Dendritic cell treated with granulocyte-macrophage colony-stimulating factor and Interleukin-4, amounts not matched to agents 40 ng/mL and 50 ng/mL, for 4 days (primary cell): ENCODE measurements around the gene ANKRD18B.
"Not testable (repeated sequence)": the region's sequence is repeated elsewhere in the genome, so short reads cannot be mapped to it uniquely, and the experiment has no call there.

Source experiments
- H3K27ac Mint-ChIP-seq: one replicate; pipeline ENCODE4 v1.8.0; 2022; ENCODE audit warnings: mild to moderate bottlenecking, mixed read lengths
- H3K27me3 Mint-ChIP-seq: one replicate; pipeline ENCODE4 v1.8.0; 2022; ENCODE audit warnings: mild to moderate bottlenecking, mixed read lengths
- H3K36me3 Mint-ChIP-seq: one replicate; pipeline ENCODE4 v1.8.0; 2022; ENCODE audit warnings: low read depth, mixed read lengths
- H3K4me1 Mint-ChIP-seq: one replicate; pipeline ENCODE4 v1.8.0; 2022; ENCODE audit warnings: low read depth, mixed read lengths
- H3K4me3 Mint-ChIP-seq: one replicate; pipeline ENCODE4 v1.8.0; 2022; ENCODE audit warnings: mild to moderate bottlenecking, moderate library complexity, mixed read lengths
- H3K9me3 Mint-ChIP-seq: one replicate; pipeline ENCODE4 v1.8.0; 2022; ENCODE audit warnings: mixed read lengths
- intact Hi-C: fragments of 100-400 bp; cut with micrococcal nuclease; formaldehyde crosslinking; loops from one replicate; pipeline ENCODE4 v1.15.0; 2022

The ANKRD18B gene

DNA sequence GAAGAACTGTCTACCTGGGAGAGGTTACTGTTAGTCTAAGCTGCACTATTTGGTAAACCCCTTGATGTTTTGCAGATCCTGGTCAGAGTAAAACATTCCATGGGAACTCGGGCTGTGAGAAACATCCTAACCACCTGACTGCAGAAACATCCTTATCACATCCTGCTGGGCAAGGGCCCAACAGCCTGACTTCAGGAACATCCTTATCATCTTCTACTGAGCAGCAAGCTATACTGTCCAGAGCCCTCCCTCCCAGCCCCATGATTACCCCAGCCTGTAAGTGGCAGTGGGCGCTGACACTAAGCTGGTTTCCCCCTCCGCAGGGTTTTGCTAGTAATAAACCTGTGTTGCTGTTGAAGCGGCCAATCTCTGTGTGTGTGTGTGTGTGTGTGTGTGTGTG is 80.9 kb downstream of the ANKRD18B start:
- H3K9me3 Mint-ChIP-seq, H3K27ac Mint-ChIP-seq, H3K36me3 Mint-ChIP-seq, H3K27me3 Mint-ChIP-seq, H3K4me3 Mint-ChIP-seq, H3K4me1 Mint-ChIP-seq, intact Hi-C loops: not testable (repeated sequence)

GRCh38 chr9:33611358-33611757 is 87.3 kb downstream of the ANKRD18B start:
- H3K4me3 Mint-ChIP-seq, result no peak overlapping the region
- H3K9me3 Mint-ChIP-seq, result peaks cover 17% of the 10 kb centered on the region
- H3K36me3 Mint-ChIP-seq, result no peaks in the 10 kb centered on the region
- H3K27me3 Mint-ChIP-seq, result peaks cover 11% of the 10 kb centered on the region
- intact Hi-C loops, result no loop called here
- H3K4me1 Mint-ChIP-seq, result no peaks in the 10 kb centered on the region
- H3K27ac Mint-ChIP-seq, result no peak overlapping the region

DNA sequence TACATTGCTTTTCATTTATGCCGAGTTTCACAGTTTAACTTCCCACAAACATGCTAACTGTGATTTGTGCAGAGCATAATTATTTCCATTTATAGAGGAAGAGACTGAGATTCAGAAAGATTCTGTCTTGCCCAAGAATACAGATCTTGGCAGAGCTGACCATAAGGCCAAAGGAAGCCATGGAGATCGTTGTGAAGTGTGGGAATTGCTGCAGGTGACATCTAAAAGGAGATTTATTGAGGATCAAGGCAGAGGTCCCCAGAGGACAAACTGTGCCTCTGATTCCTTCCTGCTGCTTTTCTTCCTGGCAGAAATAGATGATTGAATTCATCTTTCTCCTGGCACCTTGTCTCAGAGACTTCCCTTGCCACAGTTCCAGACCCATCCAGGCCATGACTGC is 88.4 kb downstream of the ANKRD18B start:
- H3K4me3 Mint-ChIP-seq, H3K4me1 Mint-ChIP-seq, H3K27ac Mint-ChIP-seq, H3K36me3 Mint-ChIP-seq, intact Hi-C loops: not testable (repeated sequence)
- H3K9me3 Mint-ChIP-seq, result peaks cover 17% of the 10 kb centered on the region
- peaks cover 11% of the 10 kb centered on the region for H3K27me3 Mint-ChIP-seq

DNA sequence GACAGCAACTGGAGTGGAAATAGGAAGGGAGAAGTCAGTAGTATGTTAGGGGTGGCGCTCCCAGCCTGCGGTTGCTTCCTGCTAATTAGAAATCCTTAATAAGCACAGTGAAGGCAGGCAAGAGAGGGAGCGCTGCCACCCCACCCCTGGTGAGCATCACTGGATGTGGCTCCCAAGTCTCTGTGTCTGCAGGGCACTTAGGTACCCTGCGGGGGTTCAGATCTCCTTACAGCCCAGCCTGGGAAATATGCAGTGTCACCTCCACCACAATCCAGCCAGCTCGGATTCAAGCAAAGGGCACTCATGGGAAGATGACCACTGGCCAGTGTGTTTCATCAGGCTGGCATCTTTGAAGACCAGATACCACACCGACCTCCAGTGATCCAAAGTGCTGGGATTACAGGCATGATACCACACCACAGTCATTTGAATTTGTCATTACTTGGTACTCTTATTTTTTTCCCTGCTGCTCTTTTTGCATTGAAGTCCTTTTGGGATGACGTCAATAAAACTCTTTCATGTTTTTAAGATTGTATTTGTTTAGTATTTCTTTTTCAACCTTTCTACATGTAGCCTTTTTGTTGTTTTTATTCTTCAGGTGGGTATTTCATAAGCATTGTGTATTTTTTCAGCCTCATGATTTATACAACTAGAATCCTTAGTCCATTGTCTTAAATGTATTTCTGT is 90.1 kb downstream of the ANKRD18B start:
- intact Hi-C loops, result no loop called here
- H3K36me3 Mint-ChIP-seq, result no peaks in the 10 kb centered on the region
- H3K4me1 Mint-ChIP-seq, result peaks cover 4% of the 10 kb centered on the region
- H3K27ac Mint-ChIP-seq, result no peak overlapping the region
- peaks cover 12% of the 10 kb centered on the region for H3K27me3 Mint-ChIP-seq
- peaks cover 17% of the 10 kb centered on the region for H3K9me3 Mint-ChIP-seq
- no peak overlapping the region for H3K4me3 Mint-ChIP-seq

- H3K27ac Mint-ChIP-seq, H3K4me3 Mint-ChIP-seq, H3K36me3 Mint-ChIP-seq, H3K4me1 Mint-ChIP-seq, intact Hi-C loops, H3K9me3 Mint-ChIP-seq: not testable (repeated sequence)
- H3K27me3 Mint-ChIP-seq, result peaks cover 16% of the 10 kb centered on the region
Measured at GRCh38 chr9:33618370-33618769, 94.3 kb downstream of the ANKRD18B start.

GRCh38 chr9:33619666-33620404 is 95.8 kb downstream of the ANKRD18B start:
- Mint-ChIP-seq H3K36me3 (no peaks in the 10 kb centered on the region), H3K27me3 (peaks cover 20% of the 10 kb centered on the region), H3K9me3 (no peaks in the 10 kb centered on the region), H3K4me1 (peaks cover 12% of the 10 kb centered on the region), H3K4me3 (no peak overlapping the region), H3K27ac (no peak overlapping the region)
- intact Hi-C loops, result no loop called here

GRCh38 chr9:33620738-33621439 is 96.8 kb downstream of the ANKRD18B start:
- no peaks in the 10 kb centered on the region for H3K9me3 Mint-ChIP-seq
- no peak overlapping the region for H3K27ac Mint-ChIP-seq
- H3K4me3 Mint-ChIP-seq, result no peak overlapping the region
- H3K4me1 Mint-ChIP-seq, result peaks cover 12% of the 10 kb centered on the region
- H3K36me3 Mint-ChIP-seq, result no peaks in the 10 kb centered on the region
- peaks cover 22% of the 10 kb centered on the region for H3K27me3 Mint-ChIP-seq
- intact Hi-C loops, result no loop called here
